Gastroesophageal sphincter (tissue), 3 donors: ENCODE data around the gene SYK.

ENCODE experiments used
- EP300 ChIP-seq: sonication (generic); formaldehyde crosslinking; IDR thresholded peaks from one replicate; pipeline ENCODE4 v1.6.1; 2017; ENCODE audit warnings: antibody characterized with exemption, mild to moderate bottlenecking
- POLR2A ChIP-seq, 2 donors: fragments of 450-650 bp; IDR thresholded peaks; one replicate each; pipeline ENCODE4 v1.6.1; 2017; ENCODE audit warnings: antibody characterized with exemption in 2 of 2, mild to moderate bottlenecking in 2 of 2, moderate library complexity in 1 of 2
- POLR2AphosphoS5 ChIP-seq: sonication (generic); formaldehyde crosslinking; IDR thresholded peaks from one replicate; pipeline ENCODE4 v1.6.1; 2017; ENCODE audit warnings: antibody characterized with exemption
- TF ChIP-seq, protein P1 (sequence below), 4 experiments: fragments of 200-600 bp in 2 of 4; fragments of 450-650 bp in 2 of 4; sonication (generic) in 1 of 4; IDR thresholded peaks; one replicate each; pipeline ENCODE4 v1.5.1; 2017 to 2019; ENCODE audit warnings: antibody characterized with exemption in 4 of 4, mild to moderate bottlenecking in 2 of 4, moderate library complexity in 2 of 4

DNA sequence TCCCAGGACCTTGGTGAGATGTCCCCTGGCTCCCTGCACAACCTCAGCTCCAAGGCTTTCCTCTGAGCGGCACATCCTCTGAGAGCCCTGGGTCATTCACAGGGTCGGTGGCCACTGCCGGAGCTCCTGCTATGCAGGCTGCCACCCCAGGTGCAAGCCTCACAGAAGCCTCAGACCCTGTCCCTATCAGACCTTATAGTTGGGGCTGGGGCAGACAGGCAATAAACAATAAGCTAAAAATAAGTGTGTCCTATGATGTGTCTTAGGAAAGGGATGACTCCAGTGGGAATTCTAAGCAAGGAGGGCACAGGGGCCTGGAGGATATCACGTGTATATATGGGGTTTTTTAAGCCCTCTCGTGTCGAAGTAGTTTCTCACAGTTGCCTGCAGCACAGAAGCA, 91.3 kb downstream of the SYK start:
- TF ChIP-seq POLR2AphosphoS5 (no peak), POLR2A (IDR thresholded peaks at IDR 0.05) (no peak), EP300 (no peak)
- TF ChIP-seq, protein P1, sequence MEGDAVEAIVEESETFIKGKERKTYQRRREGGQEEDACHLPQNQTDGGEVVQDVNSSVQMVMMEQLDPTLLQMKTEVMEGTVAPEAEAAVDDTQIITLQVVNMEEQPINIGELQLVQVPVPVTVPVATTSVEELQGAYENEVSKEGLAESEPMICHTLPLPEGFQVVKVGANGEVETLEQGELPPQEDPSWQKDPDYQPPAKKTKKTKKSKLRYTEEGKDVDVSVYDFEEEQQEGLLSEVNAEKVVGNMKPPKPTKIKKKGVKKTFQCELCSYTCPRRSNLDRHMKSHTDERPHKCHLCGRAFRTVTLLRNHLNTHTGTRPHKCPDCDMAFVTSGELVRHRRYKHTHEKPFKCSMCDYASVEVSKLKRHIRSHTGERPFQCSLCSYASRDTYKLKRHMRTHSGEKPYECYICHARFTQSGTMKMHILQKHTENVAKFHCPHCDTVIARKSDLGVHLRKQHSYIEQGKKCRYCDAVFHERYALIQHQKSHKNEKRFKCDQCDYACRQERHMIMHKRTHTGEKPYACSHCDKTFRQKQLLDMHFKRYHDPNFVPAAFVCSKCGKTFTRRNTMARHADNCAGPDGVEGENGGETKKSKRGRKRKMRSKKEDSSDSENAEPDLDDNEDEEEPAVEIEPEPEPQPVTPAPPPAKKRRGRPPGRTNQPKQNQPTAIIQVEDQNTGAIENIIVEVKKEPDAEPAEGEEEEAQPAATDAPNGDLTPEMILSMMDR (IDR thresholded peaks at IDR 0.05), result no peak
